HG03064 (cell line): ENCODE data around the gene LANCL2.

Experiments used
- ATAC-seq: cut with Tn5 transposase; IDR thresholded peaks from one replicate; pipeline ENCODE4 v1.9.1; 2021; ENCODE audit warnings: low read depth; ENCODE audit not compliant: unreplicated experiment

LANCL2 gene

GRCh38 chr7:55432939-55433784, 68.0 kb downstream of the LANCL2 start:
- no peak for ATAC-seq

- no peak for ATAC-seq
Measured at GRCh38 chr7:55435466-55435865, 70.3 kb downstream of the LANCL2 start.

GRCh38 chr7:55436457-55436856, 71.3 kb downstream of the LANCL2 start:
- ATAC-seq, result no peak

- no peak for ATAC-seq
Measured at GRCh38 chr7:55437375-55437774, 72.2 kb downstream of the LANCL2 start.

- ATAC-seq, result no peak
Measured at GRCh38 chr7:55438085-55438756, 73.1 kb downstream of the LANCL2 start.

GRCh38 chr7:55438757-55439525, 73.8 kb downstream of the LANCL2 start:
- no peak for ATAC-seq

GRCh38 chr7:55439627-55440026, 74.5 kb downstream of the LANCL2 start:
- ATAC-seq, result no peak

- ATAC-seq, result no peak
Measured at GRCh38 chr7:55440040-55440690, 75.0 kb downstream of the LANCL2 start.

GRCh38 chr7:55441002-55441401, 75.9 kb downstream of the LANCL2 start:
- no peak for ATAC-seq

- ATAC-seq, result no peak
Measured at GRCh38 chr7:55441774-55442522, 76.8 kb downstream of the LANCL2 start.

- ATAC-seq, result no peak
Measured at GRCh38 chr7:55444786-55445185, 79.6 kb downstream of the LANCL2 start.

GRCh38 chr7:55448526-55448925, 83.4 kb downstream of the LANCL2 start:
- no peak for ATAC-seq

GRCh38 chr7:55449205-55449991, 84.3 kb downstream of the LANCL2 start:
- ATAC-seq, result no peak

GRCh38 chr7:55449992-55450535, 84.9 kb downstream of the LANCL2 start:
- no peak for ATAC-seq

GRCh38 chr7:55452971-55453370, 87.8 kb downstream of the LANCL2 start:
- ATAC-seq, result no peak

- no peak for ATAC-seq
Measured at GRCh38 chr7:55457801-55458200, 92.7 kb downstream of the LANCL2 start.

GRCh38 chr7:55458351-55458750, 93.2 kb downstream of the LANCL2 start:
- ATAC-seq, result no peak

- no peak for ATAC-seq
Measured at GRCh38 chr7:55463686-55464262, 98.6 kb downstream of the LANCL2 start.

GRCh38 chr7:55464422-55464821, 99.3 kb downstream of the LANCL2 start:
- ATAC-seq, result no peak
